Panc1 (cell line): Measurements from ENCODE around the gene LPAR6. TPM values are rescaled to one million over a fixed set of nuclear protein-coding genes. Genes with fewer than 3 reads are reported as not detected.
A peak's percentile ranks its signal among the peaks of the same experiment; 100 is the strongest.

Source experiments
- ATAC-seq: fragments of 200-7000 bp; cut with Tn5 transposase; 2 replicates; pipeline ENCODE4 v1.9.1; 2020; ENCODE audit warnings: mild to moderate bottlenecking, moderate library complexity
- BruUV-seq: library from RNA; stranded (reverse); fragments of 400-500 nt; replicated peaks from 2 replicates; lab custom pipeline; 2021; lab: Mats Ljungman, UMichigan
- CTCF ChIA-PET: fragments of 300-600 bp; sonication (Branson Sonifier 250); formaldehyde crosslinking; loops from one replicate; lab custom pipeline; 2022; ENCODE audit warnings: antibody characterized with exemption; lab: Charles Lee
- POLR2A ChIA-PET: fragments of 300-600 bp; sonication (Branson Sonifier 250); formaldehyde crosslinking; loops from one replicate; lab custom pipeline; 2022; ENCODE audit warnings: antibody characterized with exemption; lab: Charles Lee
- DNase-seq: peaks from one replicate; pipeline ENCODE4 v3.0.0-alpha.2; 2010; ENCODE audit warnings: low read depth, low spot score
- H3K27ac ChIP-seq: 2 replicates; pipeline ENCODE4 v1.5.1; 2011; ENCODE audit warnings: mild to moderate bottlenecking, low read length, inconsistent platforms
- H3K27me3 ChIP-seq: fragments of 200-500 bp; sonication (Bioruptor generic); 2 replicates; pipeline ENCODE4 v1.6.0; 2014; ENCODE audit warnings: low read length, inconsistent platforms; ENCODE audit not compliant: control insufficient read depth, insufficient read depth
- H3K36me3 ChIP-seq: fragments of 200-500 bp; sonication (Bioruptor generic); 2 replicates; pipeline ENCODE4 v1.5.1; 2014; ENCODE audit warnings: inconsistent platforms, mild to moderate bottlenecking, low read length, moderate library complexity; ENCODE audit not compliant: control insufficient read depth, insufficient read depth
- H3K4me1 ChIP-seq: 2 replicates; pipeline ENCODE4 v1.5.1; 2011; ENCODE audit warnings: inconsistent platforms, mild to moderate bottlenecking, low read length, moderate library complexity; ENCODE audit not compliant: control insufficient read depth, insufficient read depth
- H3K4me3 ChIP-seq, 2 experiments: 2 replicates each; pipeline ENCODE4 v1.5.1; 2011 to 2012; ENCODE audit warnings: low read depth in 2 of 2, low read length in 2 of 2, mild to moderate bottlenecking in 2 of 2, inconsistent platforms in 1 of 2, moderate library complexity in 1 of 2
- H3K9me3 ChIP-seq: fragments of 200-500 bp; sonication (Bioruptor generic); 2 replicates; pipeline ENCODE4 v1.5.1; 2014; ENCODE audit warnings: low read depth, mild to moderate bottlenecking, inconsistent platforms, low read length, moderate library complexity; ENCODE audit not compliant: control insufficient read depth, insufficient read depth
- CTCF ChIP-seq: fragments of 450-650 bp; IDR thresholded peaks from 2 replicates; pipeline ENCODE4 v1.5.1; 2017; ENCODE audit warnings: mild to moderate bottlenecking
- POLR2AphosphoS5 ChIP-seq: IDR thresholded peaks from 2 replicates; pipeline ENCODE4 v1.6.1; 2012; ENCODE audit warnings: mild to moderate bottlenecking, low read depth, low read length, moderate library complexity
- REST ChIP-seq, 2 experiments: IDR thresholded peaks; 2 replicates each; pipeline ENCODE4 v1.6.1; 2011 to 2012; ENCODE audit warnings: low read depth in 2 of 2, control low read depth in 1 of 2, low read length in 1 of 2, mild to moderate bottlenecking in 1 of 2, moderate library complexity in 1 of 2; ENCODE audit not compliant: insufficient read depth in 1 of 2
- SIN3A ChIP-seq: IDR thresholded peaks from 2 replicates; pipeline ENCODE4 v1.6.1; 2012; ENCODE audit warnings: low read depth, mild to moderate bottlenecking, low read length, moderate library complexity, borderline replicate concordance; ENCODE audit not compliant: insufficient read depth
- TCF7L2 ChIP-seq: IDR thresholded peaks from 2 replicates; pipeline ENCODE4 v1.6.1; 2011; ENCODE audit warnings: mild to moderate bottlenecking, low read depth, low read length, inconsistent platforms
- in situ Hi-C: cut with HindIII; loops from 2 replicates; pipeline ENCODE4 v1.10.0; 2016; ENCODE audit warnings: low sequenced_read_pairs, low pct_unique_long_range_greater_than_20kb
- intact Hi-C: fragments of 100-400 bp; cut with micrococcal nuclease; formaldehyde crosslinking; loops from one replicate; pipeline ENCODE4 v1.10.0; 2022; ENCODE audit not compliant: unreplicated experiment
- total RNA-seq: library from RNA; stranded (reverse); gene quantifications from one replicate; pipeline ENCODE4 v1.2.1, GENCODE V29; 2021; ENCODE audit not compliant: unreplicated experiment

LPAR6 gene
- total RNA-seq, 1 experiment from 2014 or later: 3.9 TPM

- ChIA-PET POLR2A (no interaction called here), CTCF (no interaction called here)
- intact Hi-C loops: no loop called here
- Histone ChIP-seq H3K27me3 (no peaks in the 10 kb centered on the region), H3K36me3 (no peaks in the 10 kb centered on the region), H3K4me1 (peaks cover 8% of the 10 kb centered on the region; the same call in 1 of the 2 replicates), H3K27ac (no peak overlapping the region), H3K4me3 (no peak overlapping the region), H3K9me3 (no peaks in the 10 kb centered on the region)
- TF ChIP-seq POLR2AphosphoS5 (no peak), TCF7L2 (no peak), CTCF (no peak), SIN3A (no peak), REST (IDR thresholded peaks at IDR 0.05; ENCODE audit: insufficient read depth in 1 of 2, low read depth in 2 of 2, low read length in 1 of 2) (no peak)
- in situ Hi-C loops: no loop called here
- no peak for DNase-seq
- no TSS peak for BruUV-seq
- no peak for ATAC-seq
These were observed 21.3 kb upstream of the LPAR6 start for GRCh38 chr13:48434200-48434599.

GRCh38 chr13:48431987-48432615 lies 19.2 kb upstream of the LPAR6 start:
- TF ChIP-seq REST (IDR thresholded peaks at IDR 0.05; ENCODE audit: insufficient read depth in 1 of 2, low read depth in 2 of 2, low read length in 1 of 2) (no peak), CTCF (no peak), SIN3A (no peak), TCF7L2 (no peak), POLR2AphosphoS5 (no peak)
- no peak for DNase-seq
- BruUV-seq: no TSS peak
- in situ Hi-C loops: no loop called here
- CTCF ChIA-PET: no interaction called here
- ATAC-seq: no peak
- no peaks in the 10 kb centered on the region for H3K36me3 ChIP-seq
- peaks cover 8% of the 10 kb centered on the region; the same call in 1 of the 2 replicates for H3K4me1 ChIP-seq
- H3K27me3 ChIP-seq: no peaks in the 10 kb centered on the region
- no peak overlapping the region for H3K4me3 ChIP-seq
- peak overlapping the region; percentile 54 for H3K27ac ChIP-seq
- POLR2A ChIA-PET: no interaction called here
- intact Hi-C loops: no loop called here
- no peaks in the 10 kb centered on the region for H3K9me3 ChIP-seq
